SU-DHL-6 (cell line): ENCODE data around the gene OBSCN.

ENCODE experiments used
- H2AFZ ChIP-seq: fragments of 200-600 bp; sonication (generic); 2 replicates; pipeline ENCODE4 v1.6.1; 2014; ENCODE audit warnings: low read depth, mild to moderate bottlenecking, moderate library complexity, mixed read lengths, antibody characterized with exemption, low read length; ENCODE audit not compliant: severe bottlenecking
- H3F3A ChIP-seq: fragments of 200-600 bp; shearing (Covaris generic); 2 replicates; pipeline ENCODE4 v1.6.0; 2016; ENCODE audit warnings: antibody characterized with exemption, mild to moderate bottlenecking; ENCODE audit not compliant: insufficient read depth
- H3K27ac ChIP-seq: fragments of 200-600 bp; sonication (generic); 2 replicates; pipeline ENCODE4 v1.5.1; 2016; ENCODE audit warnings: low read depth, mild to moderate bottlenecking, low read length, moderate library complexity, mixed read lengths
- H3K27me3 ChIP-seq: fragments of 200-600 bp; sonication (generic), shearing (Covaris generic); 2 replicates; pipeline ENCODE4 v1.6.0; 2014; ENCODE audit warnings: mild to moderate bottlenecking, low read length
- H3K36me3 ChIP-seq: fragments of 200-600 bp; sonication (generic); 2 replicates; pipeline ENCODE4 v1.6.1; 2014; ENCODE audit warnings: mild to moderate bottlenecking, low read length, mixed read lengths
- H3K4me2 ChIP-seq: fragments of 300-600, 200-600 bp; shearing (Covaris generic), sonication (generic); 2 replicates; pipeline ENCODE4 v1.6.0; 2014; ENCODE audit warnings: low read length, low read depth, mild to moderate bottlenecking; ENCODE audit not compliant: poor library complexity, severe bottlenecking
- H3K4me3 ChIP-seq: fragments of 200-600 bp; sonication (generic); 2 replicates; pipeline ENCODE4 v1.5.1; 2014; ENCODE audit warnings: antibody characterized with exemption, low read length, mild to moderate bottlenecking, mixed read lengths; ENCODE audit not compliant: insufficient read depth, poor library complexity, severe bottlenecking
- H3K79me2 ChIP-seq: fragments of 200-600 bp; sonication (generic); 2 replicates; pipeline ENCODE4 v1.6.1; 2014; ENCODE audit warnings: mild to moderate bottlenecking, low read length, moderate library complexity; ENCODE audit not compliant: insufficient read depth
- H3K9ac ChIP-seq: fragments of 200-600 bp; sonication (generic); 2 replicates; pipeline ENCODE4 v1.7.0; 2014; ENCODE audit warnings: mild to moderate bottlenecking, low read length
- H3K9me2 ChIP-seq: fragments of 200-600 bp; sonication (generic); replicated peaks from 2 replicates; pipeline ENCODE4 v1.6.1; 2014; ENCODE audit warnings: low read length; ENCODE audit not compliant: insufficient read depth
- H3K9me3 ChIP-seq: fragments of 200-600 bp; sonication (generic); 2 replicates; pipeline ENCODE4 v1.6.1; 2014; ENCODE audit warnings: low read length, mixed read lengths; ENCODE audit not compliant: insufficient read depth
- H4K20me1 ChIP-seq: fragments of 200-600 bp; sonication (generic); 2 replicates; pipeline ENCODE4 v1.6.1; 2014; ENCODE audit warnings: low read depth, mild to moderate bottlenecking, antibody characterized with exemption, low read length, moderate library complexity, mixed read lengths
- CTCF ChIP-seq: fragments of 200-600 bp; sonication (generic); IDR thresholded peaks from one replicate; pipeline ENCODE4 v1.5.1; 2017; ENCODE audit warnings: antibody characterized with exemption, mild to moderate bottlenecking, low read length, moderate library complexity; ENCODE audit not compliant: insufficient read depth, poor library complexity, severe bottlenecking
- EZH2phosphoT487 ChIP-seq: fragments of 200-600 bp; sonication (generic), shearing (Covaris generic); conservative IDR thresholded peaks from 2 replicates; pipeline ENCODE4 v1.6.1; 2018; ENCODE audit warnings: mild to moderate bottlenecking, antibody characterized with exemption, low read length, moderate library complexity, mixed read lengths

OBSCN gene

GRCh38 chr1:228275179-228275429 lies 67.3 kb downstream of the OBSCN start:
- no peak overlapping the region for H3K27ac ChIP-seq
- no peaks in the 10 kb centered on the region for H3K79me2 ChIP-seq
- H3K36me3 ChIP-seq = no peaks in the 10 kb centered on the region
- no peaks in the 10 kb centered on the region for H3K9me3 ChIP-seq
- no peaks in the 10 kb centered on the region for H3K9me2 ChIP-seq
- H3F3A ChIP-seq = no peaks in the 10 kb centered on the region
- H3K4me2 ChIP-seq = no peak overlapping the region
- H3K4me3 ChIP-seq = no peak overlapping the region
- H2AFZ ChIP-seq = no peak overlapping the region
- TF ChIP-seq CTCF (no peak), EZH2phosphoT487 (no peak)
- no peaks in the 10 kb centered on the region for H3K27me3 ChIP-seq
- H4K20me1 ChIP-seq = no peaks in the 10 kb centered on the region
- no peak overlapping the region for H3K9ac ChIP-seq

DNA sequence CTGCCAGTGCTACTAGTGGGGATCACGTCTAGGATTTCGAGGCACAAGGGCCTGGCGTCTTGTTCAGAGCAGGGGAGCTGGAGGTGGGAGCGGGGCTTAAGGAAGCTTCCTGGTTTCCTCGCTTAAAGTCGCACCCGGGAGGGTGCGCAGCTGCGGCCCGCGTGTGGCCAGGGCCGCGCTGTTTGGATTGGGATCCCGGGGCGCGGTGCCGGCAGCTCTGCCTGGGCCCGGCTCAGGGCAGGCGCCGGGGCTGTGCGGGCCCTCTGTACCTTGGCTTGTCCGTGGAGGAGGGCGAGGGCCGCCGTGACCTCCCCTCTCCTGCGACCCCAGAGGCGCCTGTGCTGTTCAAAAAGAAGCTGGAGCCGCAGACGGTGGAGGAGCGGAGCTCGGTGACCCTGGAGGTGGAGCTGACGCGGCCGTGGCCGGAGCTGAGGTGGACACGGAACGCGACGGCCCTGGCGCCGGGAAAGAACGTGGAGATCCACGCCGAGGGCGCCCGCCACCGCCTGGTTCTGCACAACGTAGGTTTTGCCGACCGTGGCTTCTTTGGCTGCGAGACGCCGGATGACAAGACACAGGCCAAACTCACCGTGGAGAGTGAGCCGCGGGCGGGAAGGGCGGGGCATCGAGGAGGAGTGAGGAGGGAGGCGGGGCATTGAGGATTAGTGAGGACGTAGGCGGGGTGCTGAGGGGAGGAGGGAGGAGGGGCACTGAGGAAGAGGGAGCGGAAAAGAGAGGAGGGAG lies 67.8 kb downstream of the OBSCN start:
- H4K20me1 ChIP-seq = no peaks in the 10 kb centered on the region
- H3F3A ChIP-seq = no peaks in the 10 kb centered on the region
- no peak overlapping the region for H3K4me3 ChIP-seq
- H3K4me2 ChIP-seq = peak overlapping the region; percentile 41
- TF ChIP-seq CTCF = no peak
- TF ChIP-seq EZH2phosphoT487 = no peak
- peak overlapping the region; percentile 31 for H2AFZ ChIP-seq
- H3K36me3 ChIP-seq = no peaks in the 10 kb centered on the region
- no peaks in the 10 kb centered on the region for H3K9me2 ChIP-seq
- no peaks in the 10 kb centered on the region for H3K27me3 ChIP-seq
- H3K9ac ChIP-seq = no peak overlapping the region
- H3K79me2 ChIP-seq = no peaks in the 10 kb centered on the region
- no peaks in the 10 kb centered on the region for H3K9me3 ChIP-seq
- H3K27ac ChIP-seq = no peak overlapping the region

DNA sequence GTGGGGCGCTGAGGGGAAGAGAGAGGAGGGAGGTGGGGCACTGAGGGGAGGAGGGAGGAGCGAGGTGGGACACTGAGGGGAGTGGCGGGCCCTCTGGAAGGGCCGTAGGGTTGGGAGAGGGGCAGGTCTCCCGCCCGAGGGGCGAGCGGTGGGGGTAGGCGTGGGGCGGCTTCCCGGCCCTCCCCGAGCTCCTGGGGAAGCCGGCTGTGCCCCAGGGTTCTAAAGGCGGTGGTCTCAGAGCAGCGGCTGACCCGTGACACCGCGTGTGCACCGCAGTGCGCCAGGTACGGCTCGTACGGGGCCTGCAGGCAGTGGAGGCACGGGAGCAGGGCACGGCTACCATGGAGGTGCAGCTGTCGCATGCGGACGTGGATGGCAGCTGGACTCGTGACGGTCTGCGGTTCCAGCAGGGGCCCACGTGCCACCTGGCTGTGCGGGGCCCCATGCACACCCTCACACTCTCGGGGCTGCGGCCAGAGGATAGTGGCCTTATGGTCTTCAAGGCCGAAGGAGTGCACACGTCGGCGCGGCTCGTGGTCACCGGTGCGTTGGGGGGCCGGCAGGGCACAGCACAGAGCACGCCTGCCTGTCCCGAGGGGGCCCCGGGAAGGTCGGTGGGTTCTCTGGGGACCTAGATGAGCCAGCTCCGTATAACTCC lies 68.5 kb downstream of the OBSCN start:
- Histone ChIP-seq H3K4me3 (peak overlapping the region; percentile 34), H3F3A (no peaks in the 10 kb centered on the region), H2AFZ (peak overlapping the region; percentile 31), H3K36me3 (no peaks in the 10 kb centered on the region), H3K4me2 (peak overlapping the region; percentile 41), H3K27me3 (no peaks in the 10 kb centered on the region), H3K27ac (no peak overlapping the region), H4K20me1 (no peaks in the 10 kb centered on the region), H3K9ac (no peak overlapping the region), H3K9me2 (no peaks in the 10 kb centered on the region), H3K9me3 (no peaks in the 10 kb centered on the region), H3K79me2 (no peaks in the 10 kb centered on the region)
- no peak for TF ChIP-seq EZH2phosphoT487
- no peak for TF ChIP-seq CTCF
